ENCODE results near the gene ZDHHC22. TPM values are rescaled to one million over a fixed set of nuclear protein-coding genes. Genes with fewer than 3 reads are reported as not detected.

ZDHHC22 gene
- polyA plus RNA-seq, 1 of the 3 experiments (the other 2 are of a cell fraction) = not detected

GRCh38 chr14:77161011-77161410 lies 19.4 kb upstream of the ZDHHC22 start:
- H3K9ac ChIP-seq = no peak overlapping the region
- H3K27ac ChIP-seq (ENCODE audit: low read depth in 2 of 2, low read length in 1 of 2) = no peak overlapping the region
- no peak overlapping the region for H2AFZ ChIP-seq (ENCODE audit: low read depth)
- no peaks in the 10 kb centered on the region for H3K9me3 ChIP-seq
- H3K79me2 ChIP-seq (ENCODE audit: insufficient read depth) = no peaks in the 10 kb centered on the region
- H3F3A ChIP-seq (replicated peaks; ENCODE audit: insufficient read depth) = no peaks in the 10 kb centered on the region
- H3K9me2 ChIP-seq = no peaks in the 10 kb centered on the region
- peaks cover 4 to 14% of the 10 kb centered on the region in 2 experiments; a peak in 1 of 4 replicates for H3K4me1 ChIP-seq (ENCODE audit: control insufficient read depth in 1 of 2, insufficient read depth in 2 of 2, low read depth in 1 of 2, low read length in 1 of 2)
- no peak overlapping the region for H3K4me2 ChIP-seq
- H3K27me3 ChIP-seq (ENCODE audit: insufficient read depth) = no peaks in the 10 kb centered on the region; the same call in 1 of the 2 replicates
- 47% methylated on average over 4 of the region's 4 CpGs for WGBS (ENCODE audit: low lambda C conversion rate)
- ChIA-PET POLR2A (no interaction called here), CTCF (interaction anchor here (2.7 kb wide), 1 partner anchor 9 kb away, joined by 9 read pairs; no protein-coding TSS in a partner anchor)
- DNase-seq = no peak
- no peaks in the 10 kb centered on the region for H3K36me3 ChIP-seq (replicated peaks in 1 of 2; ENCODE audit: control insufficient read depth in 1 of 2, insufficient read depth in 2 of 2, low read length in 1 of 2)
- H4K20me1 ChIP-seq (ENCODE audit: insufficient read depth) = no peaks in the 10 kb centered on the region
- TF ChIP-seq CHD2 (IDR thresholded peaks at IDR 0.05; ENCODE audit: low read length, partially characterized antibody) = no peak
- no peak for TF ChIP-seq FOXJ3 (CRISPR knock-in tag; IDR thresholded peaks at IDR 0.05)
- no peak for TF ChIP-seq USF1 (IDR thresholded peaks at IDR 0.05; ENCODE audit: borderline replicate concordance, low read depth)
- TF ChIP-seq CTCF (IDR thresholded peaks at IDR 0.05) = no peak
- no peak for TF ChIP-seq FOXM1 (IDR thresholded peaks at IDR 0.05; ENCODE audit: low read depth)
- TF ChIP-seq EZH2phosphoT487 (IDR thresholded peaks at IDR 0.05; ENCODE audit: borderline replicate concordance, low read depth) = no peak
- no peak for TF ChIP-seq USF2 (IDR thresholded peaks at IDR 0.05; ENCODE audit: borderline replicate concordance, low read depth, low read length)
- TF ChIP-seq EP300 (IDR thresholded peaks at IDR 0.05; ENCODE audit: borderline replicate concordance in 1 of 2, low read depth in 1 of 2, low read length in 1 of 2) = no peak
- no peak for TF ChIP-seq SMC3 (IDR thresholded peaks at IDR 0.05; ENCODE audit: low read depth, low read length)
- no peak for TF ChIP-seq TCF12 (IDR thresholded peaks at IDR 0.05)
- no peak for TF ChIP-seq RAD21 (IDR thresholded peaks at IDR 0.05; ENCODE audit: low read length)
- TF ChIP-seq TAF1 (IDR thresholded peaks at IDR 0.05; ENCODE audit: borderline replicate concordance, low read depth, low read length) = no peak
- no peak for TF ChIP-seq PBX3 (IDR thresholded peaks at IDR 0.05)
- TF ChIP-seq REST (IDR thresholded peaks at IDR 0.05; ENCODE audit: low read depth, low read length) = no peak
- no peak for TF ChIP-seq ZBTB33 (IDR thresholded peaks at IDR 0.05; ENCODE audit: borderline replicate concordance, low read depth)
- no peak for TF ChIP-seq FOSL2 (IDR thresholded peaks at IDR 0.05; ENCODE audit: borderline replicate concordance, low read depth)
- H3K4me3 ChIP-seq (ENCODE audit: low read depth in 2 of 2, low read length in 1 of 2) = no peak overlapping the region

Data from SK-N-SH (cell line).